GM12865 (cell line): ENCODE results near the gene ZNF664.

Experiments
- DNase-seq: peaks from one replicate; pipeline ENCODE4 v3.0.0; 2010; ENCODE audit warnings: low read depth
- H3K4me3 ChIP-seq: 2 replicates; pipeline ENCODE4 v1.5.1; 2011; ENCODE audit warnings: mild to moderate bottlenecking, low read depth, low read length, control low read depth
- CTCF ChIP-seq: IDR thresholded peaks from 2 replicates; pipeline ENCODE4 v1.5.1; 2011; ENCODE audit warnings: low read length, control low read depth, low read depth, inconsistent platforms; ENCODE audit not compliant: insufficient read depth; ENCODE audit errors: missing control alignments

ZNF664 gene

GRCh38 chr12:123960029-123960735 lies 12.8 kb upstream of the ZNF664 start:
- DNase-seq, result no peak
- H3K4me3 ChIP-seq, result no peak overlapping the region
- TF ChIP-seq CTCF, result no peak

- TF ChIP-seq CTCF, result no peak
- no peak overlapping the region for H3K4me3 ChIP-seq
- DNase-seq, result no peak
Observed at GRCh38 chr12:123960856-123961255, 12.2 kb upstream of the ZNF664 start.

DNA sequence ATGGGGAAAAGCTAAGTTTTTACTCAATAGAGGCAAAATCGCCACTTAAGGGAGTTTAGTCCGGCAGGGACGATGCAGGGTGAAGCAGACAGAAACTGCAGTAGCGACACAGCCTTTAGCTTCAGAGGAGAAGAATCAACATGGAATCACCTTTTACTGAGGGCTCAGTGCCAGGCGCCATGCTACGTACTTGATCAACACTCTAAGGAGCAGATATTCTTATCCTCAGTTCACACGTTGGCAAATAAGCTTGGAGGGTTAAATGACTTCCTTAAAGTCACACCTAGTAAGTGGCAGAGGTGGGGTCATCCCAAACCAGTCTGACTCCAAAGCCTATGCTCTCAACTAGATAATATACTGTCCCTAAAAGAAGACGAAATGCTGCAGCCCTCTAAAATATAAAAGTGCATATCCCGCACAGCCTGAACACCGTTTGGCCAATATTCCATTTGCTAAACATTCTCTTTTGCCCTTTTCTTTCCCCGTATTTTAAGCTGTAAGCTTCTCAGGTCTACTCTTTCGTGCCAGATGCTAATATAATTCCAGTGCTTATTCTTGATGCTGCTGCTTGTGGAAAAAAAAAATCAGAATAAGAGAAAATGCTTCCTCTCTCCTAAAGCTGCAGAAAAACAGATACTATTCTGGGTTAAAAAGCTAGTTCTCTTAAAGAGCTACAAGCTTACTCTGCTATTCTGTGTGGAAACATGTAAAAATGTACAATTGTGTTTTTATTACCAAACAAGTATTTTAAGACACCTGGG lies 11.2 kb upstream of the ZNF664 start:
- TF ChIP-seq CTCF, result no peak
- no peak overlapping the region for H3K4me3 ChIP-seq
- no peak for DNase-seq

GRCh38 chr12:123962513-123962912 lies 10.5 kb upstream of the ZNF664 start:
- no peak for DNase-seq
- no peak for TF ChIP-seq CTCF

DNA sequence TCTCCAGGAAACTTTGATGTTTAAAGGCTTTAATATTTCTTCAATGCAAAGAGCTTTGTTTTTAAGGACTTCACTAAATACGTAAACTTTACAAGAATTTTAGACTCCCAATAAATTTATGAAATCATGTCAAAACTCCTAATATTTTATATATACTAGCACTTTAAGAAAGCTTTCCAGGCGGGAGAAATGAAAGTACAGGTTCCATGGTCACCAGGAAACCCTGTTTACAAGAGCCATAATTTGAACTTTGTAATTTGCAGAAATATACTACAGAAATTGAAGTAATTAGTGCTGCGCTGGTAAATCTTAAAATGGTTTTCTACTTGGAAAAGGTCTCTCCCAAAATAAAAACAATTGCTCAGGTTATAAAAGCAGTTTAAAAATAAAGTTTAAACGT lies 9.2 kb upstream of the ZNF664 start:
- TF ChIP-seq CTCF, result no peak
- no peak for DNase-seq
- H3K4me3 ChIP-seq, result no peak overlapping the region

More at GRCh38 chr12:123962513-123962912, 10.5 kb upstream of the ZNF664 start:
- no peak overlapping the region for H3K4me3 ChIP-seq

GRCh38 chr12:123965382-123965781 lies 7.6 kb upstream of the ZNF664 start:
- no peak for DNase-seq
- no peak for TF ChIP-seq CTCF
- H3K4me3 ChIP-seq, result no peak overlapping the region
